PFSK-1 (cell line): ENCODE measurements around the gene ARHGEF19.

ENCODE experiments used
- POLR2AphosphoS5 ChIP-seq: IDR thresholded peaks from 2 replicates; pipeline ENCODE4 v1.6.1; 2012; ENCODE audit warnings: low read depth, mild to moderate bottlenecking, control low read depth, low read length, moderate library complexity
- TAF1 ChIP-seq: IDR thresholded peaks from 2 replicates; pipeline ENCODE4 v1.6.1; 2012; ENCODE audit warnings: low read length, control low read depth, borderline replicate concordance; ENCODE audit not compliant: insufficient read depth
- TF ChIP-seq, protein P1 (sequence below), 2 experiments: IDR thresholded peaks; 2 replicates each; pipeline versions ENCODE4 v1.6.1 to v1.8.0; 2011 to 2012; ENCODE audit warnings: low read depth in 2 of 2, low read length in 2 of 2, control low read depth in 1 of 2, inconsistent platforms in 1 of 2, mild to moderate bottlenecking in 1 of 2, moderate library complexity in 1 of 2; ENCODE audit not compliant: insufficient read depth in 1 of 2

DNA sequence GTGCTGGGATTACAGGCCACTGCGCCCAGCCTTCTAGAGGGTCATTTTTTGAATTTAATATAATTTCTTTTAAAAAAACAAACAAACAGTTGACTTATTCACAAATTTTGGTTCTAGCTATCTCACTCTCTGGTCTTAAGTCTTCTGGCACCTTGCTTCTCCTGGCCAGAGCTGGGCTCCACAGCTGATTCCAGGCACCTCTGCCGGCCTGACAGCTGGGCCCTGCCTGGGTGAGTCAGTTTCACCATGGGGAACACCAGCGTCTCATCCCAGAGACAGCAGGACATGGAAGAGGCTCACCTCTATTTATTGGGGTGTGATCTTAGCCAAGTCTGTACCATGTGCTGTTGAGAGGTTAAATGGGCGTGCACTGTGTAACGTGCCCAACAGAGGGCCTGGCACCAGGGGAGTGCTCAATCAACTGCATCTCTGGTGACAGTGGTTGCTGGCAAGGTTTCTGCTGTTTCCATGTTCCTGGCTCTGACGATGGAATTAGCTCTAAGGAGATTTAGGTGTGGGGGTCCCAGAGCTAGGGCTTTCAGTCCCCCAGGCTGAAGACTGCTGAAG is 23.6 kb upstream of the ARHGEF19 start:
- TF ChIP-seq POLR2AphosphoS5 (no peak), TAF1 (no peak)
- TF ChIP-seq, protein P1, sequence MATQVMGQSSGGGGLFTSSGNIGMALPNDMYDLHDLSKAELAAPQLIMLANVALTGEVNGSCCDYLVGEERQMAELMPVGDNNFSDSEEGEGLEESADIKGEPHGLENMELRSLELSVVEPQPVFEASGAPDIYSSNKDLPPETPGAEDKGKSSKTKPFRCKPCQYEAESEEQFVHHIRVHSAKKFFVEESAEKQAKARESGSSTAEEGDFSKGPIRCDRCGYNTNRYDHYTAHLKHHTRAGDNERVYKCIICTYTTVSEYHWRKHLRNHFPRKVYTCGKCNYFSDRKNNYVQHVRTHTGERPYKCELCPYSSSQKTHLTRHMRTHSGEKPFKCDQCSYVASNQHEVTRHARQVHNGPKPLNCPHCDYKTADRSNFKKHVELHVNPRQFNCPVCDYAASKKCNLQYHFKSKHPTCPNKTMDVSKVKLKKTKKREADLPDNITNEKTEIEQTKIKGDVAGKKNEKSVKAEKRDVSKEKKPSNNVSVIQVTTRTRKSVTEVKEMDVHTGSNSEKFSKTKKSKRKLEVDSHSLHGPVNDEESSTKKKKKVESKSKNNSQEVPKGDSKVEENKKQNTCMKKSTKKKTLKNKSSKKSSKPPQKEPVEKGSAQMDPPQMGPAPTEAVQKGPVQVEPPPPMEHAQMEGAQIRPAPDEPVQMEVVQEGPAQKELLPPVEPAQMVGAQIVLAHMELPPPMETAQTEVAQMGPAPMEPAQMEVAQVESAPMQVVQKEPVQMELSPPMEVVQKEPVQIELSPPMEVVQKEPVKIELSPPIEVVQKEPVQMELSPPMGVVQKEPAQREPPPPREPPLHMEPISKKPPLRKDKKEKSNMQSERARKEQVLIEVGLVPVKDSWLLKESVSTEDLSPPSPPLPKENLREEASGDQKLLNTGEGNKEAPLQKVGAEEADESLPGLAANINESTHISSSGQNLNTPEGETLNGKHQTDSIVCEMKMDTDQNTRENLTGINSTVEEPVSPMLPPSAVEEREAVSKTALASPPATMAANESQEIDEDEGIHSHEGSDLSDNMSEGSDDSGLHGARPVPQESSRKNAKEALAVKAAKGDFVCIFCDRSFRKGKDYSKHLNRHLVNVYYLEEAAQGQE (IDR thresholded peaks at IDR 0.05; ENCODE audit: insufficient read depth in 1 of 2, low read depth in 2 of 2, low read length in 2 of 2), result no peak
